HG03025 (cell line): ENCODE measurements around the gene PHF1.
"Not testable (repeated sequence)": the region's sequence is repeated elsewhere in the genome, so short reads cannot be mapped to it uniquely, and the experiment has no call there.

Experiments
- ATAC-seq: cut with Tn5 transposase; IDR thresholded peaks from one replicate; pipeline ENCODE4 v1.9.1; 2021; ENCODE audit warnings: mild to moderate bottlenecking, moderate library complexity; ENCODE audit not compliant: unreplicated experiment, low FRiP score

PHF1 gene

DNA sequence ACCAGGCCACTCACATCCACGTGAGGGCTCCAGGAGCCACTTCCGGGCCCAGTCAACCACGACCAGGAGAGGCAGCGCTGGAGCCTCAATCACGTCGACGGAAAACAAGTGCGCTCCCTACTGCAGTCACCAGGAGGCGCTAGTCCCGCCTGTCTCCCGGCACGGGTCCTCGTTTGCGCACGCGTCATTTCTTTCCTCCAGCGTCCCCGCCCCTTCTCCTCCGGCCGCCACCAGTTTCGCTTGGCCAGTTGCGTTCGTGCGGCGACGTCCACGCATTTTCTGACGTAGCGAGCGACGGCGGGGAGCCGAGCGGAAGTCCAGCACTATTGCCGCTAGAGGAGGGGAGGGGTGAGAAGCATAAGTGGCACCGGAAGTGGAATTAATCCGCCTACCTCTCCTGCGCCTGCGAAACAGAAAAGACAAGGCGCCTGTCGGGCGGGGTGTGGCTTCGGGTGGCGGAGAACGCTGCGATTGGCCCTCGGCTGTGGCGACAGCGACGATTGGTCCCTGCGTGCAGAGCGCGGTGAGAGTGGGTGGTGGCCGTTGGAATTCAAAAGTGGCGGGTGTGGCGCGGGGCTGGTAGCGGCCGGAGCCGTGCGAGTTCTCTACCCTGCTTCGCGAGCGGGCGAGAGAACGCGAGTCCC lies 19.4 kb upstream of the PHF1 start, which contains the start of gene KIFC1:
Gene KIFC1, plus strand, starts transcription at position 546 of the 644 bp plus-strand sequence. CDS start 163 bp downstream, outside the sequence.
- ATAC-seq = peak; percentile 89

DNA sequence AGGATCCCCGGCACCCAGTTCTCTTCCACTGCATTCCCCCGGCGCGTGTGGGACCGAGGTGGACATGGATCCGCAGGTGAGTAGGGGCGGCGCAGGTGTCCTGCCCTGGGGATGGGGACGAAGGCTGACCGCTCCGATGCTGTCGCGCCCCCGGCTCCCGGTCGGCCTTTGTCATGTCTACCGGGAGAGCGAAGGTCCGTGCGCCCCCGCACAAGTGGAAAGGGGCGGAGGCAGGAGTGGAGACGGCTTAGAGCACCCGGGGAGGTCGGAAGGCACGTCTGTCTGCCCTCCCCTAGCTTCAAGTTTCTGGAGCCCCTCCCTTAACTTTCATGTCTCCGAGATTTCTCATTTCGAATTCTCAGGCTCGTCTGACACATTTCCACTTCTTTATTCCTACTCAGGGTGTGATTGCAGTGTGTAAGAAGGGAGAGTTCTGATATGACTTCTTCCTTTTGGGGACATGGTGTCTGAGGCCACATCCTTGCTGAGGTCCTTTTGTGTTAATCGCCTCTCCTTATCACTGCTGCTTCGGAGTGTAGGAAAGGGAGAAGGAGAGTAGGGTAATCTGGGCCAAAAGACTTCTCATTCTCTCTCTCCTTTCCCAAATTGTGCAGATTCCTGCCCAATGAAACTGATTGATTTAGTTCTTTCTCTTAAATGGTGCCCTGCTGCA lies 18.8 kb upstream of the PHF1 start:
- ATAC-seq = peak; percentile 22

DNA sequence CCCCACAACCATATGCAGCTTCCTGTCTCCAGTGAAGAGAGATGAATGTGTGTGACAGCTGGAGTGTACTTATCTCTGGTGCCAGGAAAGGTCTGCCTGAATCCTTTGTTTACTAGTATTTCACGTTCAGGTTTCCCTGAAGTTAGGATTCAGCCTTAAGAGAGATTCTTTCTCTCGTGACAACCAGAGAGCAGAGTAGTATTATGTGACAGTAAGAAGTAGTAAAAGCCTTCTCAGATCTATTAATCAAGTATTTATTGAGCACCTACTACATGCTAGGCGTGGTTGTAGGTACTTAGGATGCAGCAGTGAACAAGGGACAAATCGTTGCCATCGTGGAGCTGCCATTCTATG lies 18.2 kb upstream of the PHF1 start:
- ATAC-seq = no peak

DNA sequence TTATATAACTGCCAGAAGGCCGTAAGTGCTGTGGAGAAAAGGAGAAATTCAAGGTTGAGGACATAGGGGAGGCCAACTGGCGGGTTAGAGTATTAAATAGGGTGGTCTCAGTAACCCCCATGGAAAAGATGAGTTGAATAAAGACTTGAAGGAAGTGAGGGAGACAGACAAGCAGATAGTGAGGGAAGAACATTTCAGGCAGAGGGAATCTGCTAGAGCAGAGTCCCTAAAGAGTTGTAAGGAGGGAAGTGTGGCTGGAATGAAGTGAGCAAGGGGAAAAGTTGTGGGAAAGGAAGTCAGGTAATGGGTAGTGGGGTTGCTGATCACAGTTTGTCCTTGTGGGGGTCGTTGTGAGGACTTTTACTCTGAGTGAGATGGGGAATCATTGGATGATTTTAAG lies 17.8 kb upstream of the PHF1 start:
- ATAC-seq = no peak

DNA sequence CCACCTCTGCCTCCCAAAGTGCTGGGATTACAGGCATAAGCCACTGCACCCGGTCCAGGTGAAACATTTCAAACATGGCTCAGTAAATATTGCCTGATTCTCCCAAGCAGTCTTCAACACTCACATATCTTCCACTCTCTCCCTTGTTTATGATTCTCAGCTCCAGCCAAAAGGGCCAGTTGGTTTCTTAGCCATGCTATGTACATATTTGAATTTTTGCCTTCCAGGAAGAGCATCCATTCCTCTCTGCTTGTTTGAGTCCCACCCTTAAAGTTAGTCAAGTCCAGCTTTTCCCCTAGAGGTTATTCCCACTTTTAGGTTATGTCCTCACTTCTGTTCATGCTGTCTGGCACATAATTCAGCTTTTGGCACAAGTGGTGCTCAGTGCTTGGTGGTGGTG lies 13.3 kb upstream of the PHF1 start:
- no peak for ATAC-seq

DNA sequence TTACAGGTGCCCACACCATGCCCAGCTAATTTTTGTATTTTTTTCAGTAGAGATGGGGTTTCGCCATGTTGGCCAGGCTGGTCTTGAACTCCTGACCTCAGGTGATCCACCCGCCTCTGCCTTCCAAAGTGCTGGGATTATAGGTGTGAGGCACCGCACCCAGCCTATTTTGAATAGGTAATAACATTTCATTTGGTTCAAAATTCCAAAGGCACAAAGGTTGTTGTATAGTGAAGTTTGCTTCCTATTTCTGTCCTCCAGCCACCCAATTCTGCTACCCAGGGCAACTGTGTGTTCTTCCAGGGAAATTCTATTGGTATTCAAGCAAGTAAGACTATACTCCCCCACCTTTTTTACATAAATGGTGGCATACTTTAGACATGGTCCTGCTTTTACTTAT lies 12.2 kb upstream of the PHF1 start:
- ATAC-seq = not testable (repeated sequence)

DNA sequence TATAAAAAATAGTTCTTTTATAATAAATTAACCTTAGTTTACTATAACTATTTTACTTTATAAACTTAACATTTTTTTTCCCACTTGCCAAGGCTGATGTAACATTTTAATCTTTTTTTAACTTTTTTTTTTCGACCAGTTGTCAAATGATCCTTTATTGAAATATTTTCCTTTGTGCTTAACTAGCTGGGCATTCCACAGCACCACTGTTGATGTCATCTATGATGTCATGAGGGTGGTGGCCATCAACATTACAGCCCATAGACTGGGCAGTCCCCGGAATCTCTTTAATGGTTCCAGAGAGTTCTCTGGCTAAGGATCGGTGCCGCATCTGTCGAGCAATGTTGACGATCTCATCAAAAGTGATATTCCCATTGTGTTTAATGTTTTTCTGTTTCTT lies 10.9 kb upstream of the PHF1 start:
- not testable (repeated sequence) for ATAC-seq

DNA sequence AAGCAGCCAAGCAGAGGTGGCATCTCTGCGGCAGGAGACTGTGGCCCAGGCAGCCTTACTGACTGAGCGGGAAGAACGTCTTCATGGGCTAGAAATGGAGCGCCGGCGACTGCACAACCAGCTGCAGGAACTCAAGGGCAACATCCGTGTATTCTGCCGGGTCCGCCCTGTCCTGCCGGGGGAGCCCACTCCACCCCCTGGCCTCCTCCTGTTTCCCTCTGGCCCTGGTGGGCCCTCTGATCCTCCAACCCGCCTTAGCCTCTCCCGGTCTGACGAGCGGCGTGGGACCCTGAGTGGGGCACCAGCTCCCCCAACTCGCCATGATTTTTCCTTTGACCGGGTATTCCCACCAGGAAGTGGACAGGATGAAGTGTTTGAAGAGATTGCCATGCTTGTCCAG lies 5.9 kb upstream of the PHF1 start:
- ATAC-seq = no peak

DNA sequence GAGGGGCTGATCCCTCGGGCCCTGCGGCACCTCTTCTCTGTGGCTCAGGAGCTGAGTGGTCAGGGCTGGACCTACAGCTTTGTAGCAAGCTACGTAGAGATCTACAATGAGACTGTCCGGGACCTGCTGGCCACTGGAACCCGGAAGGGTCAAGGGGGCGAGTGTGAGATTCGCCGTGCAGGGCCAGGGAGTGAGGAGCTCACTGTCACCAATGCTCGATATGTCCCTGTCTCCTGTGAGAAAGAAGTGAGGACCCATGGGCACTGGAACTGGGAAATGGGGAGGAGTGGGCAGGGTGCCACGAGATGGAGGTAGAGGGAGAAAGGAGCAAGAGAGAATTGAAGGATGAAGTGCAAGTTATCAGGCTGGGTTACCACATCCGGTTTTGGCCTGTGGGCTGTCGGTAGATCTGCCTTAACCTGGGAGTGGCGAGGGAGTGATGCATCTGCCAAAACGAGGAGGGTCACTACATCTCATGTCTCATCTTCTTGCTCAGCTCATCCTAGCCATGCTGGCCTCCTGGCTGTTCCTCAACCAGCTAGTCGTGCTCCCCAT lies 5.4 kb upstream of the PHF1 start:
- ATAC-seq = no peak

DNA sequence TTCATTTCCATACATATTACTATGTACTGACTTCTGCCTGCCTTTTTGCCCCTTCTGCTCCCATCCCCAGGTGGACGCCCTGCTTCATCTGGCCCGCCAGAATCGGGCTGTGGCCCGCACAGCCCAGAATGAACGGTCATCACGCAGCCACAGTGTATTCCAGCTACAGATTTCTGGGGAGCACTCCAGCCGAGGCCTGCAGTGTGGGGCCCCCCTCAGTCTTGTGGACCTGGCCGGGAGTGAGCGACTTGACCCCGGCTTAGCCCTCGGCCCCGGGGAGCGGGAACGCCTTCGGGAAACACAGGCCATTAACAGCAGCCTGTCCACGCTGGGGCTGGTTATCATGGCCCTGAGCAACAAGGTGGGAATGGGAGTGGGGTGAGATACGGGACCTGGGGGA lies 4.7 kb upstream of the PHF1 start:
- ATAC-seq = no peak

DNA sequence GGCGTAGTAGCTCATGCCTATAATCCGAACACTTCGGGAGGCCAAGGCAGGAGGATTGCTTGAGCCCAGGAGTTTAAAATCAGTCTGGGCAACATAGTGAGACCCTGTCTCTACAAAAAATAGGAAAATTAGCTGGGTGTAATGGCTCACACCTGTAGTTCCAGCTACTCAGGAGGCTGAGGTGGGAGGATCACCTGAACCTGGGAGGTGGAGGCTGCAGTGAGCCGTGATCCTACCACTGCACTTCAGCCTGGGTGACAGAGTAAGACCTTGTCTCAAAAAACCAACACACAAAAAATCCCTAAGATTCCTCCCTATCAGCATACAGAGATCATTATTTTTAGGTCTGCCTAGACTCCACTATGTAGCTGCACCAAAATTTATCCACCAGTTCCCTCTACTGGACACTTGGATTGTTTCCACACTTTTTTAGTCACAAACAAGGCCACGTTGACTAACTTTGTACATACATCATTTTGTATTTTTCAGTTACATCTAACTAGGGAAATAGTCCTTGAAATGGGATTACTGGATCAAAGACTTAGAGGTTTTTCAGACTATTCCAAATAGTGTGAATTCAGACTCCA lies 3.6 kb upstream of the PHF1 start:
- no peak for ATAC-seq

DNA sequence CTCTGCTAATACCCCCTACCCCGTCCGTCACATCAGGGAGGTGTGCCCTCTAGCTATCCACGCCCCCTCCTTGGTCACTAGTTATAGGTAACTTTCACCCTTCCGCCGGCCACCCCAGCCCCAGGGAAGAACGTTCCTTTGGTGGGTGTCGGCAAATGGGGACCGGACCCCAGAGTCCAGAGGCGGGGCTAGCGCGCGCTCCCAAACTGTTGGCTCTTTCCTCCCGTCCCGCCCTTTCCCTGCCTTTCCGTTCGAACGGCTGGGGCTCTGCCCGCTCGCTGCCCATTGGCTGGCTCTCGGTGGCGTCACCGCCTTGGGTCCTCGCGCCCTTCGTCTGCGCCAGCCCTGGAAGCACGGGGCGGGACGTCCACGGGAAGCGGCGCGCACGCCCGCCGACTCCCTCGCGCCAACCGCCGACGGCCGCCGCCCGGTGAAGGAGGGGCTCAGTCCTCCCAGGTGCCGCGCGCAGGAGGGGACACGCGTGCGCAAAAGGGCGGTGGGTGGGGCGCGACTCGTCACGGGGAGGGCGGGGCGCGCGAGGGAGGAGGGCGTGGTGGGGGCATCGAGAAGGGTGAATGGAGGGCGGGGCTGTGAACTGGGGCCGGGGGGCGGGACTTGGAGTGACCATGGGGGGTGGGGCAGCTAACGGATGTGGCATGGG lies 634 bp upstream of the PHF1 start:
- peak; percentile 56 for ATAC-seq

DNA sequence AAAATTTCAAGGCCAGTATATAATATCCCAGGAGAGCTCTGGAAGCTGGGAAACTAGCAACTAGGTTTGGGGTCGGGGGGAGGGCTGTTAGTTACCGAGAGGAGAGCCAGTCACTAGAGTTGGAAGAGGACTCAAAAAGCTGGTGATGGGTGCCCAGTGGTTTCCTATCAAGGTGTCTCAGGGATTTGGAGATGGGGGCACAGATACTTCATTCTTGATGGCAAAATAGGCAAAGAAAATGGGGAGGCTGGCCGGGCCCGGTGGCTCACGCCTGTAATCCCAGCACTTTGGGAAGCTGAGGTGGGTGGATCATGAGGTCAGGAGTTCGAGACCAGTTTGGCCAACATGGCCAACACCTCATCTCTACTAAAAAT lies 805 bp downstream of the PHF1 start:
- ATAC-seq = no peak

DNA sequence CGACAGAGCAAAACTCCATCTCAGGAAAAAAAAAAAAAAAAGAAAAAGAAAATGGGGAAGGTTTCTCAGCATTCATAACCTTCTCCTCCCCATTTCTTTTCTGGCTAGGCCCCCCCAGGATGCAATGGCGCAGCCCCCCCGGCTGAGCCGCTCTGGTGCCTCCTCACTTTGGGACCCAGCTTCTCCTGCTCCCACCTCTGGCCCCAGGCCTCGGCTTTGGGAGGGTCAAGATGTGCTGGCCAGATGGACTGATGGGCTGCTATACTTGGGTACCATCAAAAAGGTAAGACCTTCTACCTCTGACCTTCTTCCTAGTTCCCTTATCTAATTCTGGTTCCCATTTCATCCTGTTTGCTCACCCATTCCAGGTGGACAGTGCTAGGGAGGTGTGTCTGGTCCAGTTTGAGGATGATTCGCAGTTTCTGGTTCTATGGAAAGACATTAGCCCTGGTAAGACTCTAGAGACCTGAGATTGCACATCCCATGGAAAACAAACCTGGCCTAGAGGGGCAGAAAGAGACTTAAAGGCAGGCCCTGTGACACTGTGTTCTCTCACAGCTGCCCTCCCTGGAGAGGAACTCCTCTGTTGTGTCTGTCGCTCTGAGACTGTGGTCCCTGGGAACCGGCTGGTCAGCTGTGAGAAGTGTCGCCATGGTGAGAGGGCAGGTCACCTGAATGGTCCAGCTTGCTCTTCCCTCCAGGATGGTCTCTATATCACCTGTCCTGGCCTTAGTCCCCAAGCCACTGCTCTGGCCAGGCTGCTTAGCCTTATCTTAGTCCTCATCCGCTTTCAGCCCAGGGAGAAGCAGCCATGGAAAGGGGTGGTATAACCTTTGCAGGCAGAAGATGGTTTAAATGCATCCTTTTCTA lies 1.6 kb downstream of the PHF1 start:
- no peak for ATAC-seq

DNA sequence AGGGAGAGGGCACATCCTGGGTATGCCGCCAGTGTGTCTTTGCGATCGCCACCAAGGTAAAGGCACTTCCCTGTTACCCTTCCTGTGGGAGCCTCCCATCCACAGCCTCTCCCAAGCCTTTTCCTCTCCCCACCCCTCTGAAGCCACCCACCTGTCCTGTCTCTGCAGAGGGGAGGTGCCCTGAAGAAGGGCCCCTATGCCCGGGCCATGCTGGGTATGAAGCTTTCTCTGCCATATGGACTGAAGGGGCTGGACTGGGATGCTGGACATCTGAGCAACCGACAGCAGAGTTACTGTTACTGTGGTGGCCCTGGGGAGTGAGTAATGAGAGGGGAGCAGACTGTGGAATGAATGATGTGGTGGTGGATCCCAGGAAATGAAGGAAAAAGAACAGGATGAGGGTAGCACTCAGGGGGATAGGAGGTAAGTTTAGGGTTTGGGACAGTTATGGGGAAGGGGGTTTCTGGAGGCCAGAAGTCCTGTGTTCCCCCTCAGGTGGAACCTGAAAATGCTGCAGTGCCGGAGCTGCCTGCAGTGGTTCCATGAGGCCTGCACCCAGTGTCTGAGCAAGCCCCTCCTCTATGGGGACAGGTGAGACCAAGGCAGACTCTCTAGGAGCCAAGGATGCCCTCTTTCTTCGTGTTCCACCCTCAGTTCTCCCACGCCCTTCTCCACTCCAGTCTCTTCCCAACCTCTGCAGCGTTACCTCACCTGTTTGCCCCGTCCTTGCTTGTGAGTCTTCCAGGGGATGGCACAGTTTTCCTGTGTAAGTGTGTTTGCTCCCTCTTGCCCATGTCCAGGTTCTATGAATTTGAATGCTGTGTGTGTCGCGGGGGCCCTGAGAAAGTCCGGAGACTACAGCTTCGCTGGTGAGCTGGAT lies 2.7 kb downstream of the PHF1 start:
- ATAC-seq = no peak

DNA sequence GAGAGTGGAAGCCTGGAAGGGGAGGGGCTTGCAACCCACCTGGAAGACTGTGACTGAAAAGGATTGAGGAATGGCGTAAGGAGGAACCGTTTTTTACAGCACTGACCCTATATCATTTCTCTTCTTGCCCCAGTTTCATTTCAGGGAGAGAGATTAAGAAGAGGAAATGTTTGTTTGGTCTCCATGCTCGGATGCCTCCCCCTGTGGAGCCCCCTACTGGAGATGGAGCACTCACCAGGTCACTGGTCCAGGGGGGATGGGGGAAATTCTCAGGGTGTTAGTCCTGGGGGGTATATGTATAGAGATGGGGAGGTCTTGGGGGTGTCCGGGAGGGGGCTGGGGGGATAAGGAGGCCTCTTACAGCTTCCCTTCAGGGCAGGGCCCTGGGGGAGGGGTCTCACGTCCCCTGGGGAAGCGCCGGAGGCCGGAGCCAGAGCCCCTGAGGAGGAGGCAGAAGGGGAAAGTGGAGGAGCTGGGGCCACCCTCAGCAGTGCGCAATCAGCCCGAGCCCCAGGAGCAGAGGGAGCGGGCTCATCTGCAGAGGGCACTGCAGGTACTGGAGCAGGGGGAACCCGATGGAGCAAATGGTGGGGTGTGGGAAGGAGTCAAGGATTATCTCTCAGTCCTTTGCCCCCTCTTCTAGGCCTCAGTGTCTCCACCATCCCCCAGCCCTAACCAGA lies 3.9 kb downstream of the PHF1 start:
- ATAC-seq = no peak

DNA sequence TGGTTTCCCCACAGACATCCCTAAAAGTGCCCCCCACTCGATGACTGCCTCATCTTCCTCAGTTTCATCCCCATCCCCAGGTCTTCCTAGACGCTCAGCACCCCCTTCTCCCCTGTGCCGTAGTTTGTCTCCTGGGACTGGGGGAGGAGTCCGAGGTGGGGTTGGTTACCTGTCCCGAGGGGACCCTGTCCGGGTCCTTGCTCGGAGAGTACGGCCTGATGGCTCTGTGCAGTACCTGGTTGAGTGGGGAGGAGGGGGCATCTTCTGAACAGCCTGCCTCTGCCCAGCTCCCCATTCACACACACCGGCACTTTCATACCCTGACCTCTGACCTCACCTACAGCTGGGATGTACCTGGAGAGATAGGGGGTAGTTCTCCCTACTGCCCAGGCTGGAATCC lies 5.0 kb downstream of the PHF1 start:
- no peak for ATAC-seq

DNA sequence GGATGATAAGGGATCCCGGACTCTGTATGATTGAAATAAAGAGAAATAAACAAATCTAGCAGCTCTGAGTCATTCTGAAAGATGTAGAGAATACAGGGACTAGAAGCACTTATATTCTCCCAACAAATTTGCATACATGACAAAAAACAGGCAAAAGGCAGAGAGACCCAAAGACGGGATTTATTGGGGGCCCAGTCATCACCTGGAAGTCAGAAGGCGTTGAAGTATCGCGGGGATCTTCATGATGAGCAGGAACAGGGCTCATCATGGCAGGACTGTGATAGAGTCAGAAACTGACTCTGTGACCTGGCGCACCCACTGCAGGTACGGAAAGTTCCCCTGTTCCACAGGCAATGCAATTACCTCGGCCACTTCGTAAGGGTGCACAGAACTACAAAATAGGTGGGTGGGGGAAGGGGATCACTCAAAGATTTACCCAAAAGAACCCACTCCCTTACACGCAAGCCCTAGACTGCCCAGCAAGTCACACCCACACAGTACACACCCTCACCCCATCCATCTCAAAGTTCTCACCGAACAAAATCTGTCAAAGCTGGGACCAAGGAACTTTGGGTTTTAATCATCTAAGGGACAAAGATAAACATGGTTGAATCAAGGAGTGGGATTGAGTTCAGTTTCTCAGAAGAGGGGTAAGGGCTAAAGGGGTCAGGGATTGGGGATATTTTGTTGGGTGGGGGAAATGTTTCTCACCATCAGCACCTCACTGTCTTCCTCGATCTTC lies 5.7 kb downstream of the PHF1 start:
- no peak for ATAC-seq
